ENCODE results near the gene AZU1.

DNA sequence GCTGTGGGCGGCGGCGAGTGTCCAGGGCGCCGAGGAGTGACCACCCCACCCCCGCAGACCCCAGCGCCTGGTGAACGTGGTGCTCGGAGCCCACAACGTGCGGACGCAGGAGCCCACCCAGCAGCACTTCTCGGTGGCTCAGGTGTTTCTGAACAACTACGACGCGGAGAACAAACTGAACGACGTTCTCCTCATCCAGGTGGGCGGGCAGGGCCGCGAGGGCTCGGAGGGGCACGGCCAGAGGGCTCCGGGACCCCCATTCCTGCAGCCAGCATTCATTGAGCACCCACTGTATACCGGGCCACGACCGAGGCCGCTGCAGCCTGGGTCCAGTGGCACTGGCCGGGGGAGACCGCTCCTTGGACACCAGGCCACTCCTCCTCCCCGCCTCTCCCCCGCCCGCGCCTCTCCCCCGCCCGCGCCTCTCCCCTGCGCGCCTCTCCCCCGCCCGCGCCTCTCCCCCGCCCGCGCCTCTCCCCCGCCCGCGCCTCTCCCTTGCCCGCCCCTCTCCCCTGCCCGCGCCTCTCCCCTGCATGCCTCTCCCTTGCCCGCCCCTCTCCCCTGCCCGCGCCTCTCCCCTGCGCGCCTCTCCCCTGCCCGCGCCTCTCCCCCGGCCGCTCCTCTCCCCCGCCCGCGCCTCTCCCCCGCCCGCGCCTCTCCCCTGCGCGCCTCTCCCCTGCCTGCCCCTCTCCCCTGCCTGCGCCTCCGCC lies 16.4 kb downstream of the AZU1 start:
- TF ChIP-seq CTCF (conservative IDR thresholded peaks at IDR 0.05) (no peak), ZFX (IDR thresholded peaks at IDR 0.05) (no peak)
